Stomach smooth muscle (tissue), 2 donors: ENCODE measurements around the gene MAN2B1.
"Not testable (repeated sequence)": the region's sequence is repeated elsewhere in the genome, so short reads cannot be mapped to it uniquely, and the experiment has no call there.

Experiments used
- H3K27ac ChIP-seq: one replicate; pipeline ENCODE4 v1.7.0; 2013; ENCODE audit warnings: mild to moderate bottlenecking, low read length, inconsistent platforms
- H3K27me3 ChIP-seq, 2 donors: one replicate each; pipeline ENCODE4 v1.7.0; 2013; ENCODE audit warnings: low read length in 2 of 2; ENCODE audit not compliant: insufficient read depth in 2 of 2, control insufficient read depth in 1 of 2
- H3K36me3 ChIP-seq, 2 donors: one replicate each; pipeline ENCODE4 v1.7.0; 2013; ENCODE audit warnings: low read length in 2 of 2; ENCODE audit not compliant: control insufficient read depth in 2 of 2, insufficient read depth in 2 of 2
- H3K4me1 ChIP-seq: one replicate; pipeline ENCODE4 v1.7.0; 2013; ENCODE audit warnings: low read length; ENCODE audit not compliant: control insufficient read depth, insufficient read depth
- H3K4me3 ChIP-seq, 2 donors: one replicate each; pipeline ENCODE4 v1.7.0; 2013; ENCODE audit warnings: low read length in 2 of 2
- H3K9ac ChIP-seq, 2 donors: one replicate each; pipeline ENCODE4 v1.7.0; 2013; ENCODE audit warnings: low read length in 2 of 2, mild to moderate bottlenecking in 1 of 2
- H3K9me3 ChIP-seq, 2 donors: one replicate each; pipeline ENCODE4 v1.7.0; 2013; ENCODE audit warnings: low read length in 2 of 2; ENCODE audit not compliant: control insufficient read depth in 2 of 2
- donor health status: healthy.
- donor health status: Pancreatic carcinoma.

The MAN2B1 gene

GRCh38 chr19:12641456-12641855, 25.1 kb downstream of the MAN2B1 start:
- no peak overlapping the region for H3K9ac ChIP-seq
- H3K4me3 ChIP-seq, result no peak overlapping the region
- H3K27ac ChIP-seq, result no peak overlapping the region
- peaks cover 7% of the 10 kb centered on the region for H3K4me1 ChIP-seq
- no peaks in the 10 kb centered on the region for H3K9me3 ChIP-seq
- no peaks in the 10 kb centered on the region for H3K27me3 ChIP-seq
- no peaks in the 10 kb centered on the region for H3K36me3 ChIP-seq

GRCh38 chr19:12639901-12640613, 26.5 kb downstream of the MAN2B1 start:
- H3K4me1 ChIP-seq, result peaks cover 7% of the 10 kb centered on the region
- H3K36me3 ChIP-seq, result no peaks in the 10 kb centered on the region
- H3K9ac ChIP-seq, result peak overlapping the region; percentile 47 to 57
- H3K27me3 ChIP-seq, result no peaks in the 10 kb centered on the region
- no peak overlapping the region for H3K27ac ChIP-seq
- no peaks in the 10 kb centered on the region for H3K9me3 ChIP-seq
- peak overlapping the region; percentile 71 to 72 for H3K4me3 ChIP-seq

DNA sequence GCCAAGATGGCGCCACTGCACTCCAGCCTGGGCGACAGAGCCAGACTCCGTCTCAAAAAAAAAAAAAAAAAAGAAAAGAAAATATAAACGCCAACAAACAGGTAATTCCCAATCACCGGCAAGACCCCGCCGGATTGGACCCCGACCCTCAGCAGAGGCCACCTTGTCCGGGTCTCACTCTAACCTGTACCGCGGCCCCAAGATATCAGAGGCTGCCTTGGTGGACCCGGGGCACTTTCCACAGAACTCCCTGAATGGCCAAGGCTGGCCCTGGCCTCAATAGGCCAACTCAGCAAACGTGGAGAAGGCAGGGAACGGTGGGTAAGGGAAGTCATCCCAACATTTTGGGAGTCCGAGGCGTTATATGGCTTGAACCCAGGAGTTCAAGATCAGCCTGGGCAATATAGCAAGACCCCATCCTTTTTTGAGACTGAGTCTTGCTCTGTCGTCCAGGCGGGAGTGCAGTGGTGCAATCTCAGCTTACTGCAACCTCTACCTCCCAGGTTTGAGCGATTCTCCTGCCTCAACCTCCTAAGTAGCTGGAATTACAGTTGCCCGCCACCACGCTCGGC, 27.8 kb downstream of the MAN2B1 start:
- H3K36me3 ChIP-seq, result no peaks in the 10 kb centered on the region
- H3K27me3 ChIP-seq, result no peaks in the 10 kb centered on the region
- no peak overlapping the region for H3K27ac ChIP-seq
- no peaks in the 10 kb centered on the region for H3K9me3 ChIP-seq
- no peak overlapping the region for H3K9ac ChIP-seq
- no peak overlapping the region for H3K4me3 ChIP-seq
- H3K4me1 ChIP-seq, result peaks cover 7% of the 10 kb centered on the region

- Histone ChIP-seq H3K9me3 (no peaks in the 10 kb centered on the region), H3K36me3 (no peaks in the 10 kb centered on the region), H3K27ac (no peak overlapping the region), H3K4me3 (no peak overlapping the region), H3K4me1 (peaks cover 7% of the 10 kb centered on the region), H3K27me3 (no peaks in the 10 kb centered on the region), H3K9ac (no peak overlapping the region)
These were observed 29.9 kb downstream of the MAN2B1 start for GRCh38 chr19:12636631-12637030.

DNA sequence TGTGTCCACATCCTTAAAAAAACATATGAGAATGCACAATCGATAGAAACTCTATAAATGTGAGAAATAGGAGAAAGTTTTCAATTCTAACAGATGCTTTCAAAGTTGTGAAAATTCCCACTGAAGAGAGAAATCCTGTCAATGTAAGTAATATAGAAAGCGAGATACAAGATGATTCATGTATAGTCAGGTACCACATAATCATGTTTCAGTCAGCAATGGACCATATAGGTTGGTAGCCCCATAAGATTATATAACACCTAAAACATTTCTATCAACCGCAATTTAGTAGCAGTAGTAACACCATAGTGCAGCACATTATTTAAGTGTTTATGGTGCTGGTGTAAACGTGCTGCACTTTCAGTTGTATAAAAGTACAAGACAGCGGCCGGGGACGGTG, 37.3 kb downstream of the MAN2B1 start:
- Histone ChIP-seq H3K27me3 (no peaks in the 10 kb centered on the region), H3K4me1 (no peaks in the 10 kb centered on the region), H3K27ac (no peak overlapping the region), H3K36me3 (peaks cover 26 to 29% of the 10 kb centered on the region in 2 donors), H3K9ac (no peak overlapping the region), H3K4me3 (no peak overlapping the region), H3K9me3 (peaks cover 0 to 3% of the 10 kb centered on the region in 2 donors)

DNA sequence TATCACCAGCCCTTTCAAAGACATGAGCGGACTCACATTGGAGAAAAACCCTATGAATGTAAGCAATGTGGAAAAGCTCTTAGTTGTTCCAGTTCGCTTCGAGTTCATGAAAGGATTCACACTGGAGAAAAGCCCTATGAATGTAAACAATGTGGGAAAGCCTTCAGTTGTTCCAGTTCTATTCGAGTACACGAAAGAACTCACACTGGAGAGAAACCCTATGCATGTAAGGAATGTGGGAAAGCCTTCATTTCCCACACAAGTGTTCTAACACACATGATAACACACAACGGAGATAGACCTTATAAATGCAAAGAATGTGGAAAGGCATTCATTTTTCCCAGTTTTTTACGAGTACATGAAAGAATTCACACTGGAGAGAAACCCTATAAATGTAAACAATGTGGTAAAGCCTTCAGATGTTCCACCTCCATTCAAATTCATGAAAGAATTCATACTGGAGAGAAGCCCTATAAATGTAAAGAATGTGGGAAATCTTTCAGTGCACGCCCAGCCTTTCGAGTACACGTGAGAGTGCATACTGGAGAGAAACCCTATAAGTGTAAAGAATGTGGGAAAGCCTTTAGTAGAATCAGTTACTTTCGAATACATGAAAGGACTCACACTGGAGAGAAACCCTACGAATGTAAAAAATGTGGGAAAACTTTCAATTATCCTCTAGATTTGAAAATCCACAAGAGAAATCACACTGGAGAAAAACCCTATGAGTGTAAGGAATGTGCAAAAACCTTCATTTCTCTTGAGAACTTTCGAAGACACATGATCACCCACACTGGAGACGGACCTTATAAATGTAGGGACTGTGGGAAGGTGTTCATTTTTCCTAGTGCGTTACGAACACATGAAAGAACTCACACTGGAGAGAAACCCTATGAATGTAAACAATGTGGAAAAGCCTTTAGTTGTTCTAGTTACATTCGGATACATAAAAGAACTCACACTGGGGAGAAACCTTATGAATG, 38.2 kb downstream of the MAN2B1 start:
- H3K4me3 ChIP-seq, result no peak overlapping the region
- H3K9me3 ChIP-seq, result peaks cover 0 to 3% of the 10 kb centered on the region in 2 donors
- no peaks in the 10 kb centered on the region for H3K27me3 ChIP-seq
- H3K27ac ChIP-seq, result no peak overlapping the region
- peaks cover 26 to 29% of the 10 kb centered on the region in 2 donors for H3K36me3 ChIP-seq
- no peaks in the 10 kb centered on the region for H3K4me1 ChIP-seq
- H3K9ac ChIP-seq, result no peak overlapping the region

DNA sequence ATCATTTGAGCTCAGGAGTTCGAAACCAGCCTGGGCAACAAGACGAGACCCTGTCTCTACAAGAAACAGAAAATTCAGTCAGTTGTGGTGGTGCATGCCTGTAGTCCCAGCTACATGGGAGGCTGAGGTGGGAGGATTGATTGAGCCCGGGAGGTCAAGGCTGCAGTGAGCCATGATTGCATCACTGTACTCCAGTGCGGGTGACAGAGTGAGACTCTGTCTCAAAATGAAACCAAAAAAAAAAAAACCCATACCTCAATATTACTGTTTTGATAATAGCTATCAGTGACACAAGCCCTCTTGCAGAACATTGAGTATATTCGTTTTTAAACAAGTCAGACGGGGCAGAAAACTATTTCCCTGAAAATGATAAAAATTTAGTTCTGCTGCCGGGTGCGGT, 39.6 kb downstream of the MAN2B1 start:
- Histone ChIP-seq H3K4me1 (no peaks in the 10 kb centered on the region), H3K36me3 (peaks cover 26 to 29% of the 10 kb centered on the region in 2 donors), H3K9me3 (peaks cover 0 to 3% of the 10 kb centered on the region in 2 donors), H3K27ac (no peak overlapping the region), H3K4me3 (no peak overlapping the region), H3K9ac (no peak overlapping the region), H3K27me3 (no peaks in the 10 kb centered on the region)

DNA sequence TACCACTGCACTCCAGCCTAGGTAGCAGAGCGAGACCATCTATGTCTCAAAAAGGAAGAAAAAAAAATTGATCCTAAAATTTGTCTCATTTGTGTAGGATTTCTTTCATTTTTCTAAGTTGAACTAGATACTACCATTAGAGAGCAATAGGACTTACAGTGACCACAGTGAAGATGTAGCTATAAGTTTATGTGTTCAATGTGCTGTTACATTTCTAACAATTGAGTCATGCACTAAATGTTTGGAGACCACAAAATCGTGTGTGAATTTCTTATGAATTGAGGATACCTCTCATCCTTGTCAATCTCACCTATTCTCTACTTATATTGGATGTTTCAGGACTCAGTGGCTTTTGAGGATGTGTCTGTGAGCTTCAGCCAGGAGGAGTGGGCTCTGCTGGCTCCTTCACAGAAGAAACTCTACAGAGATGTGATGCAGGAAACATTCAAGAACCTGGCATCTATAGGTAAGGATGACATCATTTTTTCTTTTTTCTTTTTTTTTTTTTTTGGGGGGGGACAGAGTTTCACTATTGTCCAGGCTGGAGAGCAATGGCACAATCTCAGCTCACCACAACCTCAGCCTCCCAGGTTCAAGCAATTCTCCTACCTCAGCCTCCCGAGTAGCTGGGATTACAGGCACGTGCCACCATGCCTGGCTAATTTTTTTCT, 43.0 kb downstream of the MAN2B1 start:
- Histone ChIP-seq H3K4me1 (no peaks in the 10 kb centered on the region), H3K9ac (no peak overlapping the region), H3K9me3 (peaks cover 0 to 3% of the 10 kb centered on the region in 2 donors), H3K27me3 (no peaks in the 10 kb centered on the region), H3K27ac (no peak overlapping the region), H3K4me3 (no peak overlapping the region), H3K36me3 (peaks cover 17 to 19% of the 10 kb centered on the region in 2 donors)

GRCh38 chr19:12621253-12622024, 45.1 kb downstream of the MAN2B1 start:
- not testable (repeated sequence) for H3K27ac ChIP-seq, H3K4me1 ChIP-seq, H3K36me3 ChIP-seq, H3K27me3 ChIP-seq, H3K4me3 ChIP-seq, H3K9ac ChIP-seq, H3K9me3 ChIP-seq

DNA sequence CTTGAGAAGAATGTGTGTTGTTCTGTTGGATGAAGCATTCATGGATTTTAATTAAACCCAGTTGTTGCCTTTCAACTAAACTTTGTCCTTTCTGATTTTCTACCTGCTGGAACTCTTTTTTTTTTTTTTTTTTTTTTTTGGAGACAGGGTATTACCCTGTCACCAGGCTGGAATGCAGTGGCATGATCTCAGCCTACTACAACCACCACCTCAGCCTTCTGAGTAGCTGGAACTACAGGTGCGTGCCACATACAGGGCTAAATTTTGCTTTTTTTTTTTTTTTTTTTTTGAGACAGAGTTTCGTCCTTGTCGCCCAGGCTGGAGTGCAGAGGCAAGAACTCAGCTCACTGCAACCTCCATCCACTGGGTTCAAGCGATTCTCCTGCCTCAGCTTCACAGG, 48.9 kb downstream of the MAN2B1 start:
- Histone ChIP-seq H3K4me1 (peaks cover 6% of the 10 kb centered on the region), H3K9me3 (no peaks in the 10 kb centered on the region), H3K9ac (no peak overlapping the region), H3K36me3 (peaks cover 8 to 11% of the 10 kb centered on the region in 2 donors), H3K4me3 (no peak overlapping the region), H3K27me3 (no peaks in the 10 kb centered on the region), H3K27ac (no peak overlapping the region)
